Stimulated activated CD4-positive, alpha-beta T cell treated with anti-CD3 and anti-CD28 coated beads, Interleukin-2, amount 100 ng/mL, for 24 hours (primary cell): ENCODE measurements around the gene UQCR11.

Experiments used
- DNase-seq, 2 donors: peaks; one replicate each; pipeline ENCODE4 v3.0.0-alpha.2; 2020

Gene UQCR11

GRCh38 chr19:1634242-1634937, 29.1 kb upstream of the UQCR11 start:
- DNase-seq: no peak

- no peak for DNase-seq
Observed at GRCh38 chr19:1633269-1633826, 28.1 kb upstream of the UQCR11 start.

GRCh38 chr19:1632462-1633268, 27.4 kb upstream of the UQCR11 start:
- DNase-seq: no peak

- DNase-seq: no peak
Observed at GRCh38 chr19:1631557-1632100, 26.4 kb upstream of the UQCR11 start.

- DNase-seq: no peak
Observed at GRCh38 chr19:1630811-1631210, 25.5 kb upstream of the UQCR11 start.

GRCh38 chr19:1630012-1630411, 24.8 kb upstream of the UQCR11 start:
- no peak for DNase-seq

- DNase-seq: no peak
Observed at GRCh38 chr19:1629256-1629808, 24.1 kb upstream of the UQCR11 start.

- DNase-seq: no peak
Observed at GRCh38 chr19:1627194-1627593, 21.9 kb upstream of the UQCR11 start.

GRCh38 chr19:1626417-1627010, 21.3 kb upstream of the UQCR11 start:
- no peak for DNase-seq

GRCh38 chr19:1624458-1624857, 19.2 kb upstream of the UQCR11 start:
- DNase-seq: peak; percentile 57 to 64

GRCh38 chr19:1622541-1622940, 17.3 kb upstream of the UQCR11 start:
- no peak for DNase-seq

GRCh38 chr19:1622007-1622406, 16.7 kb upstream of the UQCR11 start:
- no peak for DNase-seq

- DNase-seq: no peak
Observed at GRCh38 chr19:1621574-1621973, 16.3 kb upstream of the UQCR11 start.

GRCh38 chr19:1621021-1621420, 15.8 kb upstream of the UQCR11 start:
- no peak for DNase-seq

GRCh38 chr19:1620502-1620901, 15.2 kb upstream of the UQCR11 start:
- DNase-seq: no peak

- DNase-seq: no peak
Observed at GRCh38 chr19:1619703-1620102, 14.4 kb upstream of the UQCR11 start.

- no peak for DNase-seq
Observed at GRCh38 chr19:1619094-1619439, 13.8 kb upstream of the UQCR11 start.

- no peak for DNase-seq
Observed at GRCh38 chr19:1618157-1619093, 13.2 kb upstream of the UQCR11 start.

GRCh38 chr19:1616875-1617274, 11.6 kb upstream of the UQCR11 start:
- no peak for DNase-seq

- DNase-seq: no peak
Observed at GRCh38 chr19:1616396-1616795, 11.1 kb upstream of the UQCR11 start.

- DNase-seq: no peak
Observed at GRCh38 chr19:1615156-1615765, 10.0 kb upstream of the UQCR11 start.
